ENCODE data around the gene SMAD1. TPM values are rescaled to one million over a fixed set of nuclear protein-coding genes. Genes with fewer than 3 reads are reported as not detected.

Gene SMAD1
- total RNA-seq, 4 donors from 2014 or later: 10.4 to 36.9 (median 19.9) TPM

DNA sequence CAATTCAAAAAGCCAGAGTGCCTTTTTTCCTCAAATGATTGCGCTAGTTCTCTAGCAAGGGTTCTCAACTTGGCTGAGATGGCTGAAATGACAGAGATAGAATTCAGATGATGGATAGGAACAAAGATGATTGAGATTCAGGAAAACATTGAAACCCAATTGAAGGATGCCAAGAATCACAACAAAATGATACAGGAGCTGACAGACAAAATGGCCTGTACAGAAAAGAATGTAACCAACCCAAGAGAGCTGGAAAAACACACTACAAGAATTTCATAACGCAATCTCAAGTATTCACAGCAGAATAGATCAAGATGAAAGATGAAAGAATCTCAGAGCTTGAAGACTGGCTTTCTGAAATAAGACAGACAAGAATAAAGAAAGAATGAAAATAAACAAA, 85.9 kb downstream of the SMAD1 start:
- TF ChIP-seq, protein P1, sequence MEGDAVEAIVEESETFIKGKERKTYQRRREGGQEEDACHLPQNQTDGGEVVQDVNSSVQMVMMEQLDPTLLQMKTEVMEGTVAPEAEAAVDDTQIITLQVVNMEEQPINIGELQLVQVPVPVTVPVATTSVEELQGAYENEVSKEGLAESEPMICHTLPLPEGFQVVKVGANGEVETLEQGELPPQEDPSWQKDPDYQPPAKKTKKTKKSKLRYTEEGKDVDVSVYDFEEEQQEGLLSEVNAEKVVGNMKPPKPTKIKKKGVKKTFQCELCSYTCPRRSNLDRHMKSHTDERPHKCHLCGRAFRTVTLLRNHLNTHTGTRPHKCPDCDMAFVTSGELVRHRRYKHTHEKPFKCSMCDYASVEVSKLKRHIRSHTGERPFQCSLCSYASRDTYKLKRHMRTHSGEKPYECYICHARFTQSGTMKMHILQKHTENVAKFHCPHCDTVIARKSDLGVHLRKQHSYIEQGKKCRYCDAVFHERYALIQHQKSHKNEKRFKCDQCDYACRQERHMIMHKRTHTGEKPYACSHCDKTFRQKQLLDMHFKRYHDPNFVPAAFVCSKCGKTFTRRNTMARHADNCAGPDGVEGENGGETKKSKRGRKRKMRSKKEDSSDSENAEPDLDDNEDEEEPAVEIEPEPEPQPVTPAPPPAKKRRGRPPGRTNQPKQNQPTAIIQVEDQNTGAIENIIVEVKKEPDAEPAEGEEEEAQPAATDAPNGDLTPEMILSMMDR (IDR thresholded peaks at IDR 0.05; ENCODE audit: low read depth): no peak

GRCh38 chr4:145580906-145581305, 99.3 kb downstream of the SMAD1 start:
- TF ChIP-seq, protein P1 (IDR thresholded peaks at IDR 0.05; ENCODE audit: low read depth): no peak

- TF ChIP-seq, protein P1 (IDR thresholded peaks at IDR 0.05; ENCODE audit: low read depth): no peak
These were observed 101.8 kb downstream of the SMAD1 start for GRCh38 chr4:145583191-145584055.

- TF ChIP-seq, protein P1 (IDR thresholded peaks at IDR 0.05; ENCODE audit: low read depth): no peak
These were observed 105.6 kb downstream of the SMAD1 start for GRCh38 chr4:145587088-145587754.

DNA sequence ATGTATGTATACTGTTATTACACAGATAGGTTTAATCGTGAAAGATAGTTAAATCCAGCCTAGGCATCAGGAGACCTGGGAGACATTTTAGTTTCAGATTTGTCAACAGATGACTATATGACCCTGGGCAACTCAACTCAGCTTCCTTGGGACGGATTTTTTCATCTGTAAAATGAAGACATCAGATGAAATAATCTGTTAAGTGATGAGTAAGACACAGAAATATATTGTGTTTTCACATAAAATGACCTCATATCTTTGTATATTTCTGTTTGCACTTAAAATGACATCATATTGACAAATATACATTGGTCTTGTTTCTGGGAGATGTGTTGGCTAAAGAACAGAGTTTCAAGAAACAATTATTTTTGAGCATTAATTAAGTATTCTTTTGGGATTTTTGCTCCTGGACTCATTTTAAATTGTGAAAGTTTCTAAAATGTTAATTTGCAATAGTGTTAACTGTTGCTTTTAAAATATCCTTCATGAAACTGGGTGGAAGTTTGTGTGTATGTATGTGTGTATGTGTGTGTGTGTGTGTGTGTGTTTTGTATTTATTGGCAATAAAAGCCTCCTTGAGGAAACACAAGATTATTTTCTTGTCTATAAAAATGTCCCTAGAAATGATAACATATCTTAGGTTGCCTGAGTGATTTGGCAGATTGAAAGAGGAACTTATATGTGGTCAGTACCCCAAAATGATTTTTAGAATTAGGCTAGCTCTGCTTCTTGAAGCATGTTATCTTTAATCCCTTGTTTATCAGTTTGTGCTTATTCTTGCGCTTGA, 108.5 kb downstream of the SMAD1 start:
- TF ChIP-seq, protein P1 (IDR thresholded peaks at IDR 0.05; ENCODE audit: low read depth): no peak

GRCh38 chr4:145602129-145602760, 120.6 kb downstream of the SMAD1 start:
- TF ChIP-seq, protein P1 (IDR thresholded peaks at IDR 0.05; ENCODE audit: low read depth): no peak

Data from subcutaneous adipose tissue (tissue), 4 donors.